ENCODE data around the gene GALNT18.

GRCh38 chr11:11584937-11585336, 36.9 kb downstream of the GALNT18 start:
- no peak for TF ChIP-seq CTCF (tag by site-specific recombination; IDR thresholded peaks at IDR 0.05)
- no peak for TF ChIP-seq ZBTB11 (tag by site-specific recombination; conservative IDR thresholded peaks at IDR 0.05; ENCODE audit: low read depth)
- TF ChIP-seq ZNF341 (tag by site-specific recombination; IDR thresholded peaks at IDR 0.05; ENCODE audit: low read depth), result no peak
- no peak for TF ChIP-seq ZNF239 (tag by site-specific recombination; IDR thresholded peaks at IDR 0.05)
- TF ChIP-seq ZNF747 (tag by site-specific recombination; IDR thresholded peaks at IDR 0.05), result no peak
- TF ChIP-seq YY1 (tag by site-specific recombination; IDR thresholded peaks at IDR 0.05), result no peak
- TF ChIP-seq ZFP3 (tag by site-specific recombination; IDR thresholded peaks at IDR 0.05; ENCODE audit: low read depth), result no peak
- TF ChIP-seq ATF2 (tag by site-specific recombination; IDR thresholded peaks at IDR 0.05; ENCODE audit: low read depth), result no peak
- TF ChIP-seq ZNF121 (tag by site-specific recombination; IDR thresholded peaks at IDR 0.05), result no peak
- no peak for TF ChIP-seq ZNF830 (tag by site-specific recombination; IDR thresholded peaks at IDR 0.05; ENCODE audit: low read depth)
- TF ChIP-seq ZNF274 (IDR thresholded peaks at IDR 0.05; ENCODE audit: low read length), result no peak
- no peak for TF ChIP-seq ZNF274 (tag by site-specific recombination; IDR thresholded peaks at IDR 0.05; ENCODE audit: borderline replicate concordance)
- TF ChIP-seq ZBTB26 (tag by site-specific recombination; optimal IDR thresholded peaks at IDR 0.05), result no peak
- TF ChIP-seq ZNF48 (tag by site-specific recombination; IDR thresholded peaks at IDR 0.05), result no peak
- TF ChIP-seq ZBTB8A (tag by site-specific recombination; IDR thresholded peaks at IDR 0.05), result no peak
